HEK293 (cell line): Measurements from ENCODE around the gene ZNF831.

Source experiments
- CTCF ChIA-PET: fragments of 350-600 bp; formaldehyde crosslinking; extraction: SDS; loops from one replicate; lab custom pipeline; 2021; ENCODE audit warnings: antibody characterized with exemption; lab: Yijun Ruan, JAX
- POLR2A ChIA-PET: fragments of 300-600 bp; formaldehyde crosslinking; extraction: SDS; loops from one replicate; lab custom pipeline; 2020; ENCODE audit warnings: antibody characterized with exemption, inconsistent platforms; lab: Yijun Ruan, JAX
- H3K27ac ChIP-seq: fragments of 200-500 bp; sonication (Bioruptor generic); 2 replicates; pipeline ENCODE4 v1.5.1; 2014; ENCODE audit warnings: low read depth, low read length, control low read depth, inconsistent platforms; ENCODE audit errors: extremely low read depth
- H3K36me3 ChIP-seq, 2 experiments: fragments of 200-500 bp in 1 of 2; sonication (Bioruptor generic) in 1 of 2; 1 replicate in 1 of 2; 2 replicates in 1 of 2; pipeline ENCODE4 v1.5.1; 2014 to 2017; ENCODE audit warnings: inconsistent platforms in 2 of 2, low read length in 2 of 2; ENCODE audit not compliant: control insufficient read depth in 2 of 2, insufficient read depth in 1 of 2
- H3K4me1 ChIP-seq: fragments of 200-500 bp; sonication (Bioruptor generic); 2 replicates; pipeline ENCODE4 v1.5.1; 2014; ENCODE audit warnings: mild to moderate bottlenecking, low read length, inconsistent platforms; ENCODE audit not compliant: control insufficient read depth, insufficient read depth
- H3K4me3 ChIP-seq: 2 replicates; pipeline ENCODE4 v1.5.1; 2011; ENCODE audit warnings: low read depth, mild to moderate bottlenecking, control low read depth, low read length, moderate library complexity
- H3K9me3 ChIP-seq: fragments of 200-500 bp; sonication (Bioruptor generic); 2 replicates; pipeline ENCODE4 v1.5.1; 2014; ENCODE audit warnings: low read depth, low read length, inconsistent platforms; ENCODE audit not compliant: control insufficient read depth, insufficient read depth
- GLIS1 ChIP-seq: fragments of 450-650 bp; formaldehyde crosslinking; IDR thresholded peaks from 2 replicates; pipeline ENCODE4 v1.5.1; 2016; ENCODE audit warnings: missing biosample characterization, missing genetic modification characterization
- HIC1 ChIP-seq: fragments of 450-650 bp; formaldehyde crosslinking; IDR thresholded peaks from 2 replicates; pipeline ENCODE4 v1.5.1; 2016; ENCODE audit warnings: missing biosample characterization, missing genetic modification characterization
- OVOL3 ChIP-seq: fragments of 450-650 bp; formaldehyde crosslinking; IDR thresholded peaks from 2 replicates; pipeline ENCODE4 v1.5.1; 2016; ENCODE audit warnings: missing biosample characterization, missing genetic modification characterization
- ZFHX2 ChIP-seq: fragments of 450-650 bp; formaldehyde crosslinking; conservative IDR thresholded peaks from 2 replicates; pipeline ENCODE4 v1.5.1; 2016; ENCODE audit warnings: missing biosample characterization, missing genetic modification characterization
- ZNF148 ChIP-seq: fragments of 450-650 bp; formaldehyde crosslinking; IDR thresholded peaks from 2 replicates; pipeline ENCODE4 v1.5.0; 2017; ENCODE audit warnings: missing biosample characterization, missing genetic modification characterization, borderline replicate concordance
- ZNF221 ChIP-seq: fragments of 450-650 bp; formaldehyde crosslinking; IDR thresholded peaks from 2 replicates; pipeline ENCODE4 v1.5.1; 2017; ENCODE audit warnings: missing biosample characterization, missing genetic modification characterization, borderline replicate concordance
- ZNF248 ChIP-seq: fragments of 450-650 bp; formaldehyde crosslinking; IDR thresholded peaks from 2 replicates; pipeline ENCODE4 v1.5.1; 2017; ENCODE audit warnings: missing biosample characterization, missing genetic modification characterization
- ZNF394 ChIP-seq: fragments of 450-650 bp; formaldehyde crosslinking; IDR thresholded peaks from 2 replicates; pipeline ENCODE4 v1.5.1; 2016; ENCODE audit warnings: missing biosample characterization, missing genetic modification characterization, mild to moderate bottlenecking, moderate library complexity, borderline replicate concordance
- ZNF518A ChIP-seq: fragments of 450-650 bp; formaldehyde crosslinking; conservative IDR thresholded peaks from 2 replicates; pipeline ENCODE4 v1.5.1; 2016; ENCODE audit warnings: low read depth, missing biosample characterization, missing genetic modification characterization
- ZNF548 ChIP-seq: fragments of 450-650 bp; formaldehyde crosslinking; IDR thresholded peaks from 2 replicates; pipeline ENCODE4 v1.5.1; 2016; ENCODE audit warnings: missing biosample characterization, missing genetic modification characterization
- ZNF664 ChIP-seq: fragments of 450-650 bp; formaldehyde crosslinking; IDR thresholded peaks from 2 replicates; pipeline ENCODE4 v1.5.1; 2016; ENCODE audit warnings: missing biosample characterization, missing genetic modification characterization
- ZNF785 ChIP-seq: fragments of 450-650 bp; formaldehyde crosslinking; IDR thresholded peaks from 2 replicates; pipeline ENCODE4 v1.5.1; 2016; ENCODE audit warnings: missing biosample characterization, missing genetic modification characterization
- ZSCAN5A ChIP-seq: fragments of 450-650 bp; formaldehyde crosslinking; IDR thresholded peaks from 2 replicates; pipeline ENCODE4 v1.5.1; 2016; ENCODE audit warnings: missing biosample characterization, missing genetic modification characterization

Gene ZNF831

GRCh38 chr20:59158673-59159072 lies 4.9 kb upstream of the ZNF831 start:
- no peaks in the 10 kb centered on the region for H3K9me3 ChIP-seq
- TF ChIP-seq ZNF221 (tag by site-specific recombination) = no peak
- no peak for TF ChIP-seq ZNF785 (tag by site-specific recombination)
- TF ChIP-seq ZNF664 (tag by site-specific recombination) = no peak
- H3K4me1 ChIP-seq = no peaks in the 10 kb centered on the region
- ChIA-PET CTCF (interaction anchor here (0.8 to 1.3 kb wide), 2 partner anchors 71 to 412 kb away, joined by 3 to 6 read pairs; no protein-coding TSS in a partner anchor), POLR2A (no interaction called here)
- H3K27ac ChIP-seq = no peak overlapping the region
- H3K36me3 ChIP-seq = no peaks in the 10 kb centered on the region
- H3K4me3 ChIP-seq = no peak overlapping the region

GRCh38 chr20:59159091-59159490 lies 4.5 kb upstream of the ZNF831 start:
- H3K36me3 ChIP-seq = no peaks in the 10 kb centered on the region
- no peaks in the 10 kb centered on the region for H3K4me1 ChIP-seq
- CTCF ChIA-PET = interaction anchor here (0.8 to 1.3 kb wide), 2 partner anchors 71 to 412 kb away, joined by 3 to 6 read pairs; no protein-coding TSS in a partner anchor
- no peak overlapping the region for H3K27ac ChIP-seq
- TF ChIP-seq HIC1 (tag by site-specific recombination) (no peak), ZNF148 (tag by site-specific recombination) (no peak), OVOL3 (tag by site-specific recombination) (no peak), ZFHX2 (no peak), ZSCAN5A (tag by site-specific recombination) (no peak), GLIS1 (no peak), ZNF221 (tag by site-specific recombination) (no peak), ZNF548 (tag by site-specific recombination) (no peak), ZNF518A (tag by site-specific recombination) (no peak), ZNF248 (tag by site-specific recombination) (no peak), ZNF394 (tag by site-specific recombination) (no peak)
- POLR2A ChIA-PET = no interaction called here
- H3K4me3 ChIP-seq = no peak overlapping the region
- H3K9me3 ChIP-seq = no peaks in the 10 kb centered on the region
